A549 (cell line): ENCODE measurements around the gene SHLD1. TPM values are rescaled to one million over a fixed set of nuclear protein-coding genes. Genes with fewer than 3 reads are reported as not detected.
A peak's percentile ranks its signal among the peaks of the same experiment; 100 is the strongest.

Experiments used
- ATAC-seq, 2 experiments: fragments of 200-7000 bp in 1 of 2; fragments of >200 bp in 1 of 2; cut with Nextera tagmentation in 1 of 2; cut with Tn5 transposase in 1 of 2; 3 replicates each; pipeline versions ENCODE4 v1.8.0 to v1.9.1; 2018 to 2020; ENCODE audit warnings: mild to moderate bottlenecking in 1 of 2, moderate library complexity in 1 of 2
- CTCF ChIA-PET: fragments of 300-600 bp; sonication (Branson Sonifier 250); formaldehyde crosslinking; extraction: SDS; loops from one replicate; lab custom pipeline; 2021; ENCODE audit warnings: antibody characterized with exemption, inconsistent platforms; lab: Yijun Ruan, JAX
- POLR2A ChIA-PET: fragments of 350-600 bp; formaldehyde crosslinking; extraction: SDS; loops from one replicate; lab custom pipeline; 2021; ENCODE audit warnings: antibody characterized with exemption, inconsistent platforms; lab: Yijun Ruan, JAX
- DNase-seq, 2 experiments: peaks; one replicate each; pipeline versions ENCODE4 v3.0.0 to v3.0.0-alpha.2; 2011 to 2016; ENCODE audit warnings: low read depth in 1 of 2, low spot score in 1 of 2
- FAIRE-seq: peaks from 2 replicates; lab custom pipeline; 2011; peaks lifted over from hg19 to GRCh38; lab: Jason Lieb, UNC
- H3K27ac ChIP-seq, 2 experiments: fragments of >200 bp; sonication (Bioruptor Twin); formaldehyde crosslinking; 3 replicates each; pipeline ENCODE4 v1.5.1; 2016 to 2017
- H3K4me1 ChIP-seq: fragments of >200 bp; sonication (Bioruptor Twin); formaldehyde crosslinking; 3 replicates; pipeline ENCODE4 v1.6.1; 2016
- H3K4me2 ChIP-seq: fragments of >200 bp; sonication (Bioruptor Twin); formaldehyde crosslinking; 3 replicates; pipeline ENCODE4 v1.6.1; 2016
- H3K4me3 ChIP-seq: fragments of >200 bp; sonication (Bioruptor Twin); formaldehyde crosslinking; 3 replicates; pipeline ENCODE4 v1.5.1; 2016
- H3K9me3 ChIP-seq: fragments of >200 bp; sonication (Bioruptor Twin); formaldehyde crosslinking; 3 replicates; pipeline ENCODE4 v1.6.1; 2016
- CBX2 ChIP-seq: fragments of 200-600 bp; sonication (generic); IDR thresholded peaks from 2 replicates; pipeline ENCODE4 v1.6.1; 2016; ENCODE audit warnings: low read depth, mild to moderate bottlenecking, borderline replicate concordance
- CBX8 ChIP-seq: fragments of 200-600 bp; sonication (generic); IDR thresholded peaks from 2 replicates; pipeline ENCODE4 v1.6.1; 2016
- CEBPB ChIP-seq, 2 experiments: fragments of >200 bp in 1 of 2; sonication (Bioruptor Twin) in 1 of 2; formaldehyde crosslinking in 1 of 2; IDR thresholded peaks; 2 replicates each; pipeline ENCODE4 v1.6.1; 2012 to 2016
- CHD2 ChIP-seq: fragments of 150-350 bp; IDR thresholded peaks from 2 replicates; pipeline ENCODE4 v1.6.1; 2014; ENCODE audit warnings: low read length; ENCODE audit not compliant: partially characterized antibody
- EHF ChIP-seq: fragments of 250-450 bp; sonication (Bioruptor Pico); IDR thresholded peaks from 2 replicates; pipeline ENCODE4 v1.5.0; 2020; ENCODE audit warnings: mild to moderate bottlenecking
- EP300 ChIP-seq, 2 experiments: fragments of >200 bp; sonication (Bioruptor Twin); formaldehyde crosslinking; IDR thresholded peaks; 2 replicates in 1 of 2; 3 replicates in 1 of 2; pipeline ENCODE4 v1.6.1; 2016 to 2017
- ESRRA ChIP-seq: fragments of 150-350 bp; IDR thresholded peaks from 2 replicates; pipeline ENCODE4 v1.6.1; 2014; ENCODE audit warnings: mild to moderate bottlenecking, low read length, borderline replicate concordance
- FOXS1 ChIP-seq: fragments of 250-450 bp; sonication (Bioruptor Pico); IDR thresholded peaks from 2 replicates; pipeline ENCODE4 v1.5.0; 2020; ENCODE audit warnings: mild to moderate bottlenecking, moderate library complexity
- HOXA7 ChIP-seq: fragments of 250-450 bp; sonication (Bioruptor Pico); IDR thresholded peaks from 2 replicates; pipeline ENCODE4 v1.5.0; 2020; ENCODE audit warnings: mild to moderate bottlenecking, moderate library complexity
- JUN ChIP-seq, 2 experiments: fragments of >200 bp; sonication (Bioruptor Twin); formaldehyde crosslinking; IDR thresholded peaks; 2 replicates in 1 of 2; 3 replicates in 1 of 2; pipeline ENCODE4 v1.6.1; 2016 to 2017
- JUNB ChIP-seq: fragments of >200 bp; sonication (Bioruptor Twin); formaldehyde crosslinking; IDR thresholded peaks from 2 replicates; pipeline ENCODE4 v1.6.1; 2016
- KDM1A ChIP-seq: fragments of 200-600 bp; sonication (generic); IDR thresholded peaks from 2 replicates; pipeline ENCODE4 v1.6.1; 2016; ENCODE audit warnings: low read depth, mild to moderate bottlenecking
- MYC ChIP-seq: IDR thresholded peaks from 2 replicates; pipeline ENCODE4 v1.6.1; 2012; ENCODE audit warnings: mild to moderate bottlenecking, inconsistent platforms, low read length, improper control_type of control experiment, borderline replicate concordance
- NFE2L2 ChIP-seq: fragments of 150-350 bp; conservative IDR thresholded peaks from 2 replicates; pipeline ENCODE4 v1.6.1; 2014; ENCODE audit warnings: low read length
- POLR2A ChIP-seq: IDR thresholded peaks from 2 replicates; pipeline ENCODE4 v1.6.1; 2012; ENCODE audit warnings: mild to moderate bottlenecking, low read length
- POLR2AphosphoS2 ChIP-seq: conservative IDR thresholded peaks from 2 replicates; pipeline ENCODE4 v1.6.1; 2012; ENCODE audit warnings: low read length, improper control_type of control experiment, inconsistent platforms
- RARB ChIP-seq: fragments of 250-450 bp; sonication (Bioruptor Pico); IDR thresholded peaks from 2 replicates; pipeline ENCODE4 v1.8.0; 2021; ENCODE audit warnings: mild to moderate bottlenecking, moderate library complexity
- RFX5 ChIP-seq: fragments of 450-650 bp; IDR thresholded peaks from 2 replicates; pipeline ENCODE4 v1.7.1; 2014; ENCODE audit warnings: antibody characterized with exemption, mild to moderate bottlenecking, moderate library complexity
- RNF2 ChIP-seq: fragments of 200-600 bp; sonication (generic); IDR thresholded peaks from 2 replicates; pipeline ENCODE4 v1.6.1; 2016; ENCODE audit warnings: low read depth, mild to moderate bottlenecking, antibody characterized with exemption, moderate library complexity, borderline replicate concordance
- SMC3 ChIP-seq: fragments of >200 bp; sonication (Bioruptor Twin); formaldehyde crosslinking; IDR thresholded peaks from 3 replicates; pipeline ENCODE4 v1.6.1; 2018; ENCODE audit warnings: inconsistent platforms
- SREBF2 ChIP-seq: fragments of 450-650 bp; IDR thresholded peaks from 2 replicates; pipeline ENCODE4 v1.6.1; 2014; ENCODE audit warnings: mild to moderate bottlenecking, moderate library complexity
- TFCP2L1 ChIP-seq: fragments of 250-450 bp; sonication (Bioruptor Pico); IDR thresholded peaks from 2 replicates; pipeline ENCODE4 v1.5.0; 2021; ENCODE audit warnings: mild to moderate bottlenecking
- ZC3H11A ChIP-seq: fragments of 450-650 bp; IDR thresholded peaks from 2 replicates; pipeline ENCODE4 v1.6.1; 2014; ENCODE audit warnings: antibody characterized with exemption, mild to moderate bottlenecking
- ZNF302 ChIP-seq: fragments of 250-450 bp; sonication (Bioruptor Pico); IDR thresholded peaks from 2 replicates; pipeline ENCODE4 v1.9.0; 2021; ENCODE audit warnings: inconsistent platforms, mild to moderate bottlenecking, moderate library complexity
- WGBS: methylation state at CpG from one replicate; pipeline ENCODE4 v1.1.6; 2017; ENCODE audit errors: missing lambda C conversion rate; 5-methylcytosine and 5-hydroxymethylcytosine counted together
- polyA plus RNA-seq, 4 experiments: library from polyadenylated mRNA; depleted of rRNA in 3 of 4; stranded (reverse); fragments of >200 nt; fragmentation: RNase III in 1 of 4; extraction: RNeasy Plus Mini Kit Qiagen cat#74134 plus additional on column Dnase treatment in 1 of 4; gene quantifications; 2 replicates in 3 of 4; 3 replicates in 1 of 4; pipeline ENCODE4 v1.2.3, GENCODE V29; 2011 to 2017
- TF ChIP-seq, protein P1 (sequence below): fragments of 250-450 bp; sonication (Bioruptor Pico); IDR thresholded peaks from 2 replicates; pipeline ENCODE4 v1.5.0; 2020; ENCODE audit warnings: low read depth, mild to moderate bottlenecking, moderate library complexity
- TF ChIP-seq, protein P2 (sequence below): fragments of 150-350 bp; IDR thresholded peaks from 2 replicates; pipeline ENCODE4 v1.6.1; 2014; ENCODE audit warnings: low read depth, mild to moderate bottlenecking, low read length
- TF ChIP-seq, protein P3 (sequence below): fragments of >200 bp; sonication (Bioruptor Twin); formaldehyde crosslinking; IDR thresholded peaks from 3 replicates; pipeline ENCODE4 v1.5.1; 2016
- TF ChIP-seq, protein P4 (sequence below): IDR thresholded peaks from 2 replicates; pipeline ENCODE4 v1.6.1; 2012; ENCODE audit warnings: low read depth, borderline replicate concordance
- TF ChIP-seq, protein P5 (sequence below): fragments of >200 bp; sonication (Bioruptor Twin); formaldehyde crosslinking; IDR thresholded peaks from 2 replicates; pipeline ENCODE4 v1.6.1; 2016
- TF ChIP-seq, protein P6 (sequence below): fragments of 450-650 bp; IDR thresholded peaks from 2 replicates; pipeline ENCODE4 v1.6.1; 2014; ENCODE audit warnings: antibody characterized with exemption

The SHLD1 gene
- polyA plus RNA-seq, 2 of the 4 experiments (the other 2 are of a cell fraction): 6.5 to 18.4 TPM

DNA sequence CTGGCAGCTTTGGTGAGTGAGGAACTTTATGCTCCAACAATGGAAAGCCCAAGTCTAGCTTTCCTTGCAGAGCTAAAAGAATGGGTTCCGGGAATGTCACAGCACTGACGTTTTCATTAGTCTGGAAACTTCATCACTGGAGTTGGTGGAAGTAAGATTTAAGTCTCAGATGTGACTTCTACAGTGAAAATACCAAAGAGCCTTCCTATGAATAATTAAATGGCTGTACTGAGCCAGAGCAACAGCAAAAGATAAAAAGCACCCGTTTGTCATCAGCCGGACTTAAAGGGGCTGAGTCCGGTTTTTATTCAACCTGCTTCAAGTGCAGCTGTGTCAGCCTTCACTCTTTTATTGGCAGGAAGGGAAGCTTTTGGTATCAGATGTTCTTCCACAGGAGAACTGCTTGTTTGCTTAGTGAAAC is 46.5 kb upstream of the SHLD1 start:
- FAIRE-seq: no peak
- no peak overlapping the region for H3K4me3 ChIP-seq
- WGBS: 42% methylated on average over 5 of the region's 5 CpGs
- peak; percentile 32 to 47; a peak in 3 of 6 replicates for ATAC-seq
- ChIA-PET POLR2A (no interaction called here), CTCF (interaction anchor here (0.6 to 0.9 kb wide), 3 partner anchors 134 to 180 kb away, joined by 3 read pairs; no protein-coding TSS in a partner anchor)
- TF ChIP-seq EP300 (IDR thresholded peaks at IDR 0.05): no peak
- TF ChIP-seq FOXS1 (CRISPR knock-in tag): no peak
- no peak for TF ChIP-seq ZC3H11A
- TF ChIP-seq RFX5: no peak
- TF ChIP-seq TFCP2L1: no peak
- no peak for TF ChIP-seq HOXA7
- TF ChIP-seq, protein P1, sequence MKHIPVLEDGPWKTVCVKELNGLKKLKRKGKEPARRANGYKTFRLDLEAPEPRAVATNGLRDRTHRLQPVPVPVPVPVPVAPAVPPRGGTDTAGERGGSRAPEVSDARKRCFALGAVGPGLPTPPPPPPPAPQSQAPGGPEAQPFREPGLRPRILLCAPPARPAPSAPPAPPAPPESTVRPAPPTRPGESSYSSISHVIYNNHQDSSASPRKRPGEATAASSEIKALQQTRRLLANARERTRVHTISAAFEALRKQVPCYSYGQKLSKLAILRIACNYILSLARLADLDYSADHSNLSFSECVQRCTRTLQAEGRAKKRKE (CRISPR knock-in tag): no peak
- TF ChIP-seq, protein P2, sequence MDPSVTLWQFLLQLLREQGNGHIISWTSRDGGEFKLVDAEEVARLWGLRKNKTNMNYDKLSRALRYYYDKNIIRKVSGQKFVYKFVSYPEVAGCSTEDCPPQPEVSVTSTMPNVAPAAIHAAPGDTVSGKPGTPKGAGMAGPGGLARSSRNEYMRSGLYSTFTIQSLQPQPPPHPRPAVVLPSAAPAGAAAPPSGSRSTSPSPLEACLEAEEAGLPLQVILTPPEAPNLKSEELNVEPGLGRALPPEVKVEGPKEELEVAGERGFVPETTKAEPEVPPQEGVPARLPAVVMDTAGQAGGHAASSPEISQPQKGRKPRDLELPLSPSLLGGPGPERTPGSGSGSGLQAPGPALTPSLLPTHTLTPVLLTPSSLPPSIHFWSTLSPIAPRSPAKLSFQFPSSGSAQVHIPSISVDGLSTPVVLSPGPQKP: no peak
- no peak for TF ChIP-seq RNF2
- TF ChIP-seq, protein P3, sequence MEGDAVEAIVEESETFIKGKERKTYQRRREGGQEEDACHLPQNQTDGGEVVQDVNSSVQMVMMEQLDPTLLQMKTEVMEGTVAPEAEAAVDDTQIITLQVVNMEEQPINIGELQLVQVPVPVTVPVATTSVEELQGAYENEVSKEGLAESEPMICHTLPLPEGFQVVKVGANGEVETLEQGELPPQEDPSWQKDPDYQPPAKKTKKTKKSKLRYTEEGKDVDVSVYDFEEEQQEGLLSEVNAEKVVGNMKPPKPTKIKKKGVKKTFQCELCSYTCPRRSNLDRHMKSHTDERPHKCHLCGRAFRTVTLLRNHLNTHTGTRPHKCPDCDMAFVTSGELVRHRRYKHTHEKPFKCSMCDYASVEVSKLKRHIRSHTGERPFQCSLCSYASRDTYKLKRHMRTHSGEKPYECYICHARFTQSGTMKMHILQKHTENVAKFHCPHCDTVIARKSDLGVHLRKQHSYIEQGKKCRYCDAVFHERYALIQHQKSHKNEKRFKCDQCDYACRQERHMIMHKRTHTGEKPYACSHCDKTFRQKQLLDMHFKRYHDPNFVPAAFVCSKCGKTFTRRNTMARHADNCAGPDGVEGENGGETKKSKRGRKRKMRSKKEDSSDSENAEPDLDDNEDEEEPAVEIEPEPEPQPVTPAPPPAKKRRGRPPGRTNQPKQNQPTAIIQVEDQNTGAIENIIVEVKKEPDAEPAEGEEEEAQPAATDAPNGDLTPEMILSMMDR: no peak
- TF ChIP-seq, protein P4, sequence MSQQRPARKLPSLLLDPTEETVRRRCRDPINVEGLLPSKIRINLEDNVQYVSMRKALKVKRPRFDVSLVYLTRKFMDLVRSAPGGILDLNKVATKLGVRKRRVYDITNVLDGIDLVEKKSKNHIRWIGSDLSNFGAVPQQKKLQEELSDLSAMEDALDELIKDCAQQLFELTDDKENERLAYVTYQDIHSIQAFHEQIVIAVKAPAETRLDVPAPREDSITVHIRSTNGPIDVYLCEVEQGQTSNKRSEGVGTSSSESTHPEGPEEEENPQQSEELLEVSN: no peak
- no peak for TF ChIP-seq NFE2L2
- TF ChIP-seq, protein P5, sequence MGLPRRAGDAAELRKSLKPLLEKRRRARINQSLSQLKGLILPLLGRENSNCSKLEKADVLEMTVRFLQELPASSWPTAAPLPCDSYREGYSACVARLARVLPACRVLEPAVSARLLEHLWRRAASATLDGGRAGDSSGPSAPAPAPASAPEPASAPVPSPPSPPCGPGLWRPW: no peak
- no peak for TF ChIP-seq ZNF302 (CRISPR knock-in tag)
- no peak for TF ChIP-seq RARB (CRISPR knock-in tag)
- no peak for TF ChIP-seq CHD2
- TF ChIP-seq ESRRA: no peak
- no peak for TF ChIP-seq KDM1A
- TF ChIP-seq CBX8: no peak
- peaks cover 20% of the 10 kb centered on the region for H3K4me1 ChIP-seq
- 0 out of 3 replicates have a peak, but pooled peaks cover 2% of the 10 kb centered on the region for H3K9me3 ChIP-seq
- H3K27ac ChIP-seq: peak overlapping the region; percentile 46 to 58
- no peak for DNase-seq
- H3K4me2 ChIP-seq: peak overlapping the region; percentile 10; the same call in 2 of the 3 replicates

DNA sequence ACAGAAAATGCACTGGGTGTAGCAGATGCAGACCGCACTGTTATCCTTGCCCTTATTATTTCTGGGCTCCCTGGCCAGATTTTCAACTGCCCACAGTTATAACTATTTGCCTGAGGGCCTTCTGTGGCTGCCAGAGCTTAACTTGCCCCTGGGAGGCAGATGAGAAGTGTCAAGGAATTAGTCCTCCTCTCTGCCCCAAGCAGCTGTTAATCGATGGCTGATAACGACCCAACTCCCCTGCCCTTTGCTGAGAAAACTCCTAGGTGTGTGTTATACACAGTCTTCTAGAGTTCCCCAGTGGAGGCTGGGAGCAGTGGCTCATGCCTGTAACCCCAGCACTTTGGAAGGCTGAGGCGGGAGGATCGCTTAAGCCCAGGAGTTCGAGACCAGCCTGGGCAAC is 44.4 kb upstream of the SHLD1 start:
- Histone ChIP-seq H3K4me2 (no peak overlapping the region), H3K4me1 (peaks cover 17% of the 10 kb centered on the region), H3K4me3 (no peak overlapping the region), H3K9me3 (0 out of 3 replicates have a peak, but pooled peaks cover 2% of the 10 kb centered on the region), H3K27ac (peak overlapping the region; percentile 29 to 60; a peak in 4 of 6 replicates)
- peak; percentile 24 to 26; a peak in 2 of 6 replicates for ATAC-seq
- TF ChIP-seq HOXA7 (no peak), JUNB (no peak), MYC (no peak), SMC3 (no peak), CEBPB (IDR thresholded peaks at IDR 0.05) (no peak), POLR2AphosphoS2 (no peak), POLR2A (no peak), CBX2 (no peak), CHD2 (no peak), ZC3H11A (no peak), SREBF2 (no peak), EP300 (IDR thresholded peaks at IDR 0.05) (no peak), JUN (IDR thresholded peaks at IDR 0.05) (no peak), EHF (CRISPR knock-in tag) (no peak), TFCP2L1 (no peak), KDM1A (no peak)
- TF ChIP-seq, protein P6, sequence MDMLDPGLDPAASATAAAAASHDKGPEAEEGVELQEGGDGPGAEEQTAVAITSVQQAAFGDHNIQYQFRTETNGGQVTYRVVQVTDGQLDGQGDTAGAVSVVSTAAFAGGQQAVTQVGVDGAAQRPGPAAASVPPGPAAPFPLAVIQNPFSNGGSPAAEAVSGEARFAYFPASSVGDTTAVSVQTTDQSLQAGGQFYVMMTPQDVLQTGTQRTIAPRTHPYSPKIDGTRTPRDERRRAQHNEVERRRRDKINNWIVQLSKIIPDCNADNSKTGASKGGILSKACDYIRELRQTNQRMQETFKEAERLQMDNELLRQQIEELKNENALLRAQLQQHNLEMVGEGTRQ: no peak
- TF ChIP-seq, protein P3: no peak
- ChIA-PET POLR2A (no interaction called here), CTCF (interaction anchor here (0.6 to 1.1 kb wide), 4 partner anchors 8 to 116 kb away, joined by 3 to 4 read pairs (median 3); no protein-coding TSS in a partner anchor)
- 85% methylated on average over 6 of the region's 6 CpGs for WGBS
- DNase-seq: no peak
- no peak for FAIRE-seq
